Measurements from ENCODE around the gene LRCOL1. TPM values are rescaled to one million over a fixed set of nuclear protein-coding genes. Genes with fewer than 3 reads are reported as not detected.

LRCOL1 gene
- total RNA-seq, 2 experiments from 2014 or later: not detected

DNA sequence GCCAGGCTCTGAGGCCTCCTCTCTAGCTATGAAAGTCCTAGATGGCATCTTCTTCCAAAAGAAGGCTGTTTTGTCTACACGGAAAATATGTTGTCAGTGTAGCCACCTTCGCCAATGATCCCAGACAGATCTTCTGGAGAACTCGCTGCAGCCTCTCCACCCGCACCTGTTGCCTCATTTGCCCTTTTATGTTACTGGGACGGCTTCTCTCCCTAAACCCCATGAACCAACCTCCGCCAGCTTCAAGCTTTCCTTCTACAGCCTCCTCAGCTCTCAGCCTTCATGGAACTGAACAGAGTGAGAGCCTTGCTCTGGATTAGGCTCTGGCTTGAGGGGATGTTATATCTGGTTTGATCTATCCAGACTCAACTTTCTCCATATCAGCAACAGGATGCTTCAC, 18.9 kb upstream of the LRCOL1 start:
- POLR2A ChIA-PET: no interaction called here
- Histone ChIP-seq H3K27me3 (ENCODE audit: control insufficient read depth in 1 of 2, insufficient read depth in 2 of 2, low read length in 2 of 2) (no peaks in the 10 kb centered on the region), H3K36me3 (ENCODE audit: insufficient read depth, low read length) (peaks cover 53% of the 10 kb centered on the region), H3K9me3 (ENCODE audit: control insufficient read depth in 1 of 2, insufficient read depth in 1 of 2, low read length in 2 of 2) (no peaks in the 10 kb centered on the region), H3K27ac (ENCODE audit: low read depth in 1 of 2, low read length in 2 of 2) (no peak overlapping the region), H3K4me1 (ENCODE audit: insufficient read depth, low read length) (no peaks in the 10 kb centered on the region), H3K4me3 (ENCODE audit: low read length) (no peak overlapping the region)
- no peak overlapping the region for H3K27ac Mint-ChIP-seq
- H3K4me3 Mint-ChIP-seq: no peak overlapping the region
- H3K4me1 Mint-ChIP-seq (ENCODE audit: low read depth): no peaks in the 10 kb centered on the region
- H3K9me3 Mint-ChIP-seq: no peaks in the 10 kb centered on the region
- CTCF ChIA-PET: no interaction called here
- intact Hi-C loops (cut with DNase I, micrococcal nuclease): no loop called here
- no peaks in the 10 kb centered on the region for H3K27me3 Mint-ChIP-seq
- TF ChIP-seq CTCF (IDR thresholded peaks at IDR 0.05): no peak
- ATAC-seq (ENCODE audit: poor library complexity) (no peak), DNase-seq (no peak)
- H3K36me3 Mint-ChIP-seq (ENCODE audit: low read depth): peaks cover 63% of the 10 kb centered on the region

DNA sequence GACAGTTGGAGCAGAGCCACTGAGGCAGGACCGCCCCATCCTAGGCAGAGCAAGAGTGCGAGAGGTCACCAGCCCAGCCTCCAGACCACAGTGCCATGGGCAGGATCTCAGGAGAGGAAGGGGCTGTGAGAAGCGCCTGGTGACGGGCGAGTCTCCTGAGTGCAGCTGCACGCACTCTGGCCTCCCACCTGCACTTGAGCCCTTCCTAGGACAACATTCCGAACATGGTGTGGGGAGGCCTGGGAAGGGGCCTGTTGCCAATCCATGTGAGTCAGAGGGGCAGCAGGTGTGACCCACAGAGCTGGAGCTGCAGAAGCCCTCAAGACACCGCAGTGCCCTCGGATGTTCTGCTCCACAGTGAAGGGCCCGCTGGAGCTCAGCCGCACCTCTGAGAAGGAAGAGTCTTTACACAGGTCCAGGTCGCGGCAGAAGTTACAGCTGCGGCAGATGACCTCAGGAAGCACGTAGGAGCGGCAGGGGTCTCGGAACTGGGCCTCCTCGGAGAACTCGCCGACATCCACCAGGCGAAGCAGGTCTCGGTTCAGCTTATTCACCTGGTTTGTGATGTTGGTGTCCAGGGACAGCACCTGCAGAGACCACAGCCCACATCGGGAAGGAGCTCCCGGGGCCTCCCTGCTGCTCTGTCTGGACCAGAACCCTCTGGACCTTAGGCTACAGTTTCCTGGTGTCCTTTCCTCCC, 15.5 kb upstream of the LRCOL1 start:
- no peaks in the 10 kb centered on the region for H3K9me3 ChIP-seq (ENCODE audit: control insufficient read depth in 1 of 2, insufficient read depth in 1 of 2, low read length in 2 of 2)
- Mint-ChIP-seq H3K9me3 (no peaks in the 10 kb centered on the region), H3K27ac (no peak overlapping the region), H3K4me3 (no peak overlapping the region), H3K4me1 (ENCODE audit: low read depth) (no peaks in the 10 kb centered on the region), H3K36me3 (ENCODE audit: low read depth) (peaks cover 31% of the 10 kb centered on the region), H3K27me3 (peaks cover 3% of the 10 kb centered on the region)
- no peak overlapping the region for H3K4me3 ChIP-seq (ENCODE audit: low read length)
- ChIA-PET CTCF (interaction anchor here (1.0 kb wide), 1 partner anchor 11 kb away, joined by 3 read pairs; no protein-coding TSS in a partner anchor), POLR2A (no interaction called here)
- peaks cover 29% of the 10 kb centered on the region for H3K36me3 ChIP-seq (ENCODE audit: insufficient read depth, low read length)
- no peaks in the 10 kb centered on the region for H3K27me3 ChIP-seq (ENCODE audit: control insufficient read depth in 1 of 2, insufficient read depth in 2 of 2, low read length in 2 of 2)
- no peaks in the 10 kb centered on the region for H3K4me1 ChIP-seq (ENCODE audit: insufficient read depth, low read length)
- DNase-seq (peak in 1 of 14 experiments; percentile 6), ATAC-seq (ENCODE audit: poor library complexity) (no peak)
- intact Hi-C loops (cut with DNase I, micrococcal nuclease): no loop called here
- H3K27ac ChIP-seq (ENCODE audit: low read depth in 1 of 2, low read length in 2 of 2): no peak overlapping the region
- TF ChIP-seq CTCF (IDR thresholded peaks at IDR 0.05): no peak

DNA sequence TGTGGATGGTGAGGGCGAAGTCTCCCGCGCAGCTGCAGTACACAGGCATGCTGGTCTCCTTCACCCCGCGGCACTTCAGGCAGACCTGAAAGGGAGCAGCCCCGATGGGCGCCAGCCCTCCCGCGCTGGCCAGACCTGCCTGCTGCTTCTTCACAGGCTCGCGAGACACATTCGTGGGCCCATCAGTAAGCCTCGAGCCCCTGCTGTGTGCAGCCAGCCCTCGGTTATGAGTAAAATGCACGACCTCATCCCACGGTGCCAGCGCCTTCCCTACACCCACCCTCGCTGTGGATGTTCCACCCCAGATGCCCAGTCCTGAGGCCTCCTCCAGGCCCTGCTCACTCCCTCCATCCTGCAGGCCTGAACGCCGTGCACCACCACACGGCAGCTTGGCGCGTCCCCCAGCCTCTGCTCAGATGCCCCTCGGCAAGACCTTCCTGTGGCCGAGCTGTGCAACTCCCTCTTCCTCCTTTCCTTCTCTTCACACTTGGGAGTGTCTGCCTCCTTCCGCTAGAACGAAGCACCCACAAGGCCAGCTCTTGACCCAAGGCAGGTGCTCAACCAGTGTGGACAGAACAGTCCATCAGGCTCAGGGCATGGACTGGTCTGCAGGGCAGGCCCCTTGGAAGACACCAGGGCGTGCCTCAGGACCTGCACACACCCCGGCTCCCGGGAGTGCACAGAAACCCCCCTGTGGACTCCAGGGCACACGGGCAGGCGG, 14.7 kb upstream of the LRCOL1 start:
- Histone ChIP-seq H3K9me3 (ENCODE audit: control insufficient read depth in 1 of 2, insufficient read depth in 1 of 2, low read length in 2 of 2) (no peaks in the 10 kb centered on the region), H3K4me3 (ENCODE audit: low read length) (no peak overlapping the region), H3K36me3 (ENCODE audit: insufficient read depth, low read length) (peaks cover 23% of the 10 kb centered on the region), H3K27ac (ENCODE audit: low read depth in 1 of 2, low read length in 2 of 2) (no peak overlapping the region), H3K27me3 (ENCODE audit: control insufficient read depth in 1 of 2, insufficient read depth in 2 of 2, low read length in 2 of 2) (peaks cover 0 to under 1% of the 10 kb centered on the region in 2 experiments), H3K4me1 (ENCODE audit: insufficient read depth, low read length) (no peaks in the 10 kb centered on the region)
- DNase-seq (peak in 1 of 14 experiments; percentile 10), ATAC-seq (ENCODE audit: poor library complexity) (no peak)
- peaks cover 23% of the 10 kb centered on the region for H3K36me3 Mint-ChIP-seq (ENCODE audit: low read depth)
- no peak overlapping the region for H3K27ac Mint-ChIP-seq
- ChIA-PET POLR2A (no interaction called here), CTCF (interaction anchor here (1.0 kb wide), 1 partner anchor 10 kb away, joined by 3 read pairs; no protein-coding TSS in a partner anchor)
- peaks cover 3% of the 10 kb centered on the region for H3K27me3 Mint-ChIP-seq
- H3K4me1 Mint-ChIP-seq (ENCODE audit: low read depth): no peaks in the 10 kb centered on the region
- intact Hi-C loops (cut with DNase I, micrococcal nuclease): no loop called here
- TF ChIP-seq CTCF (IDR thresholded peaks at IDR 0.05): no peak
- H3K4me3 Mint-ChIP-seq: no peak overlapping the region
- no peaks in the 10 kb centered on the region for H3K9me3 Mint-ChIP-seq
